Activated CD8-positive, alpha-beta memory T cell treated with anti-CD3 and anti-CD28 coated beads for 1 hour (primary cell): ENCODE results near the gene FRMD1.

Source experiments
- DNase-seq, 2 donors: peaks; one replicate each; pipeline ENCODE4 v3.0.0-alpha.2; 2020; ENCODE audit warnings: low read depth in 1 of 2; ENCODE audit errors: extremely low read depth in 1 of 2

Gene FRMD1

GRCh38 chr6:168045706-168046620, 33.0 kb downstream of the FRMD1 start:
- no peak for DNase-seq

- DNase-seq: no peak
Measured at GRCh38 chr6:168045141-168045691, 33.8 kb downstream of the FRMD1 start.

GRCh38 chr6:168044521-168045130, 34.4 kb downstream of the FRMD1 start:
- DNase-seq: no peak

- DNase-seq: no peak
Measured at GRCh38 chr6:168043848-168044415, 35.1 kb downstream of the FRMD1 start.

- DNase-seq: no peak
Measured at GRCh38 chr6:168043193-168043847, 35.7 kb downstream of the FRMD1 start.

- no peak for DNase-seq
Measured at GRCh38 chr6:168042426-168043192, 36.4 kb downstream of the FRMD1 start.

GRCh38 chr6:168041928-168042327, 37.1 kb downstream of the FRMD1 start:
- no peak for DNase-seq

GRCh38 chr6:168040856-168041496, 38.0 kb downstream of the FRMD1 start:
- DNase-seq: no peak

- DNase-seq: no peak
Measured at GRCh38 chr6:168039849-168040248, 39.2 kb downstream of the FRMD1 start.

GRCh38 chr6:168039301-168039700, 39.7 kb downstream of the FRMD1 start:
- no peak for DNase-seq

GRCh38 chr6:168038576-168039140, 40.4 kb downstream of the FRMD1 start:
- DNase-seq: no peak

- DNase-seq: no peak
Measured at GRCh38 chr6:168037856-168038255, 41.2 kb downstream of the FRMD1 start.

GRCh38 chr6:168037242-168037641, 41.8 kb downstream of the FRMD1 start:
- DNase-seq: no peak

- DNase-seq: no peak
Measured at GRCh38 chr6:168035661-168036545, 43.1 kb downstream of the FRMD1 start.

GRCh38 chr6:168035098-168035660, 43.8 kb downstream of the FRMD1 start:
- no peak for DNase-seq

- DNase-seq: no peak
Measured at GRCh38 chr6:168034537-168034936, 44.5 kb downstream of the FRMD1 start.

- DNase-seq: no peak
Measured at GRCh38 chr6:168033791-168034190, 45.2 kb downstream of the FRMD1 start.
